ENCODE measurements around the gene GULP1.

The GULP1 gene

DNA sequence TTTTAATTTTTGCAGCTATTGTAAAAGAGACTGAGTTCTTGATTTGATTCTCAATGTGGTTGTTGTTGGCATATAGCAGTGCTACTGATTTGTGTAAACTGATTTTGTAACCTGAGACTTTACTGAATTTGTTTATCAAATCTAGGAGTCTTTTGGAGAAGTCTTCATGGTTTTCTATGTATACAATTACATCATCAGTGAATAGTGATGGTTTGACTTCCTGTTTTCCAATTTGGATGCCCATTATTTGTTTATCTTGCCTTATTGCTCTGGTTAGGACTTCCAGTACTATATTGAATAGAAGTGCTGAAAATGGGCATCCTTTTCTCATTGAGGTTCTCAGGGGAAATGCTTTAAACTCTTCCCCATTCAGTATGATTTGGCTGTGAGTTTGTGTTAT lies 99.7 kb downstream of the GULP1 start:
- Histone ChIP-seq H4K20me1 (ENCODE audit: control insufficient read depth, insufficient read depth, low read depth, low read length) (no peaks in the 10 kb centered on the region), H3K4me3 (ENCODE audit: low read length) (no peak overlapping the region), H3K9me2 (replicated peaks; ENCODE audit: control insufficient read depth, low read length) (no peaks in the 10 kb centered on the region), H3K4me1 (ENCODE audit: control insufficient read depth, low read length) (no peaks in the 10 kb centered on the region), H3K4me2 (ENCODE audit: low read length) (no peak overlapping the region), H3K9me3 (ENCODE audit: control insufficient read depth, insufficient read depth, low read length) (no peaks in the 10 kb centered on the region), H3K27ac (ENCODE audit: low read depth, low read length) (no peak overlapping the region), H3K27me3 (ENCODE audit: control insufficient read depth, low read length) (no peaks in the 10 kb centered on the region), H3K36me3 (ENCODE audit: control insufficient read depth, low read length) (no peaks in the 10 kb centered on the region), H3F3A (ENCODE audit: control insufficient read depth, insufficient read depth) (no peaks in the 10 kb centered on the region), H3K79me2 (ENCODE audit: control insufficient read depth, low read length) (no peaks in the 10 kb centered on the region)
- TF ChIP-seq EZH2phosphoT487 (IDR thresholded peaks at IDR 0.05; ENCODE audit: borderline replicate concordance, low read length) = no peak
- TF ChIP-seq, protein P1, sequence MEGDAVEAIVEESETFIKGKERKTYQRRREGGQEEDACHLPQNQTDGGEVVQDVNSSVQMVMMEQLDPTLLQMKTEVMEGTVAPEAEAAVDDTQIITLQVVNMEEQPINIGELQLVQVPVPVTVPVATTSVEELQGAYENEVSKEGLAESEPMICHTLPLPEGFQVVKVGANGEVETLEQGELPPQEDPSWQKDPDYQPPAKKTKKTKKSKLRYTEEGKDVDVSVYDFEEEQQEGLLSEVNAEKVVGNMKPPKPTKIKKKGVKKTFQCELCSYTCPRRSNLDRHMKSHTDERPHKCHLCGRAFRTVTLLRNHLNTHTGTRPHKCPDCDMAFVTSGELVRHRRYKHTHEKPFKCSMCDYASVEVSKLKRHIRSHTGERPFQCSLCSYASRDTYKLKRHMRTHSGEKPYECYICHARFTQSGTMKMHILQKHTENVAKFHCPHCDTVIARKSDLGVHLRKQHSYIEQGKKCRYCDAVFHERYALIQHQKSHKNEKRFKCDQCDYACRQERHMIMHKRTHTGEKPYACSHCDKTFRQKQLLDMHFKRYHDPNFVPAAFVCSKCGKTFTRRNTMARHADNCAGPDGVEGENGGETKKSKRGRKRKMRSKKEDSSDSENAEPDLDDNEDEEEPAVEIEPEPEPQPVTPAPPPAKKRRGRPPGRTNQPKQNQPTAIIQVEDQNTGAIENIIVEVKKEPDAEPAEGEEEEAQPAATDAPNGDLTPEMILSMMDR (IDR thresholded peaks at IDR 0.05; ENCODE audit: low read depth, low read length, poor library complexity, severe bottlenecking) = no peak

DNA sequence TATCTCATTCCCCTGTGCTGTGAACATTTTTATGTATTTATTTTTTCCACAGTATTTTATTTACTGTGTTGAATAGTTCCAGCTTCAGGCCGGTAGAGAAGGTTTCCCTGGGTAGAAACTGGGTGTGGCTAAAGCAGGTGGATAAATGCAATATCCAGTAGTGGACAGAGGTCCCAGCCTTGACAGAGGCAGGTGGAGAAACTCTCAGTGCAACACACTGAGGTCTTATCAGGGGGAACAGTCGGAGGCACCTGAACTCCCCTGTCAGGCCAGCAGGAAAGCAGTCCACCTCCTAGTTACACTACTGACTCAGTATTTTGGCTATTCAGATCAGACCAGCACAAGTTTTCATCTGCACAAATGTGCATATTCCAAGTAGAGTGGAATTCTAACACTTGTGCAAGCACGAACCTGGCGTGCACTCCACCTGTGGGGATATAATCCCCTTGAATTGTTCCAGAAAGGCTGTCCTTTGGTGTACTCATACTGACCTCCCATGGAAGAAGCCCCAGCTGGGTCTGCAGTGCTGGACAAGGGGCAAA lies 103.3 kb downstream of the GULP1 start:
- TF ChIP-seq, protein P1 (IDR thresholded peaks at IDR 0.05; ENCODE audit: low read depth, low read length, poor library complexity, severe bottlenecking) = no peak
- TF ChIP-seq EZH2phosphoT487 (IDR thresholded peaks at IDR 0.05; ENCODE audit: borderline replicate concordance, low read length) = no peak
- H3F3A ChIP-seq (ENCODE audit: control insufficient read depth, insufficient read depth) = no peaks in the 10 kb centered on the region
- H3K4me3 ChIP-seq (ENCODE audit: low read length) = no peak overlapping the region
- no peaks in the 10 kb centered on the region for H3K9me2 ChIP-seq (replicated peaks; ENCODE audit: control insufficient read depth, low read length)
- no peaks in the 10 kb centered on the region for H3K9me3 ChIP-seq (ENCODE audit: control insufficient read depth, insufficient read depth, low read length)
- no peaks in the 10 kb centered on the region for H3K27me3 ChIP-seq (ENCODE audit: control insufficient read depth, low read length)
- H3K27ac ChIP-seq (ENCODE audit: low read depth, low read length) = no peak overlapping the region
- no peaks in the 10 kb centered on the region for H3K79me2 ChIP-seq (ENCODE audit: control insufficient read depth, low read length)
- no peaks in the 10 kb centered on the region for H4K20me1 ChIP-seq (ENCODE audit: control insufficient read depth, insufficient read depth, low read depth, low read length)
- H3K4me1 ChIP-seq (ENCODE audit: control insufficient read depth, low read length) = no peaks in the 10 kb centered on the region
- H3K4me2 ChIP-seq (ENCODE audit: low read length) = no peak overlapping the region
- H3K36me3 ChIP-seq (ENCODE audit: control insufficient read depth, low read length) = no peaks in the 10 kb centered on the region

GRCh38 chr2:188395903-188396689 lies 104.4 kb downstream of the GULP1 start:
- no peaks in the 10 kb centered on the region for H3K4me1 ChIP-seq (ENCODE audit: control insufficient read depth, low read length)
- no peaks in the 10 kb centered on the region for H3K27me3 ChIP-seq (ENCODE audit: control insufficient read depth, low read length)
- no peak overlapping the region for H3K4me2 ChIP-seq (ENCODE audit: low read length)
- TF ChIP-seq EZH2phosphoT487 (IDR thresholded peaks at IDR 0.05; ENCODE audit: borderline replicate concordance, low read length) = no peak
- H3F3A ChIP-seq (ENCODE audit: control insufficient read depth, insufficient read depth) = no peaks in the 10 kb centered on the region
- H3K9me2 ChIP-seq (replicated peaks; ENCODE audit: control insufficient read depth, low read length) = no peaks in the 10 kb centered on the region
- no peak overlapping the region for H3K27ac ChIP-seq (ENCODE audit: low read depth, low read length)
- no peaks in the 10 kb centered on the region for H3K79me2 ChIP-seq (ENCODE audit: control insufficient read depth, low read length)
- no peaks in the 10 kb centered on the region for H3K9me3 ChIP-seq (ENCODE audit: control insufficient read depth, insufficient read depth, low read length)
- H3K36me3 ChIP-seq (ENCODE audit: control insufficient read depth, low read length) = no peaks in the 10 kb centered on the region
- no peaks in the 10 kb centered on the region for H4K20me1 ChIP-seq (ENCODE audit: control insufficient read depth, insufficient read depth, low read depth, low read length)
- H3K4me3 ChIP-seq (ENCODE audit: low read length) = no peak overlapping the region

- H3K27ac ChIP-seq (ENCODE audit: low read depth, low read length) = no peak overlapping the region
- H3K4me1 ChIP-seq (ENCODE audit: control insufficient read depth, low read length) = no peaks in the 10 kb centered on the region
- H3K4me2 ChIP-seq (ENCODE audit: low read length) = no peak overlapping the region
- H3F3A ChIP-seq (ENCODE audit: control insufficient read depth, insufficient read depth) = no peaks in the 10 kb centered on the region
- TF ChIP-seq EZH2phosphoT487 (IDR thresholded peaks at IDR 0.05; ENCODE audit: borderline replicate concordance, low read length) = no peak
- TF ChIP-seq, protein P1 (IDR thresholded peaks at IDR 0.05; ENCODE audit: low read depth, low read length, poor library complexity, severe bottlenecking) = no peak
- H3K36me3 ChIP-seq (ENCODE audit: control insufficient read depth, low read length) = no peaks in the 10 kb centered on the region
- H3K79me2 ChIP-seq (ENCODE audit: control insufficient read depth, low read length) = no peaks in the 10 kb centered on the region
- no peaks in the 10 kb centered on the region for H3K9me3 ChIP-seq (ENCODE audit: control insufficient read depth, insufficient read depth, low read length)
- no peaks in the 10 kb centered on the region for H4K20me1 ChIP-seq (ENCODE audit: control insufficient read depth, insufficient read depth, low read depth, low read length)
- no peaks in the 10 kb centered on the region for H3K9me2 ChIP-seq (replicated peaks; ENCODE audit: control insufficient read depth, low read length)
- H3K27me3 ChIP-seq (ENCODE audit: control insufficient read depth, low read length) = no peaks in the 10 kb centered on the region
- no peak overlapping the region for H3K4me3 ChIP-seq (ENCODE audit: low read length)
Measured at GRCh38 chr2:188399159-188399558, 107.5 kb downstream of the GULP1 start.
